Measurements from ENCODE around the gene LITAF. TPM values are rescaled to one million over a fixed set of nuclear protein-coding genes. Genes with fewer than 3 reads are reported as not detected.
"Not testable (repeated sequence)": the region's sequence is repeated elsewhere in the genome, so short reads cannot be mapped to it uniquely, and the experiment has no call there.

LITAF gene
- total RNA-seq, 1 donor from 2014 or later = 5.3 TPM

GRCh38 chr16:11576427-11577289, 10.1 kb downstream of the LITAF start:
- no peak for DNase-seq (ENCODE audit: low read depth)

GRCh38 chr16:11575223-11575589, 11.5 kb downstream of the LITAF start:
- no peak for DNase-seq (ENCODE audit: low read depth)

GRCh38 chr16:11572301-11572995, 14.3 kb downstream of the LITAF start:
- no peak for DNase-seq (ENCODE audit: low read depth)

- no peak for DNase-seq (ENCODE audit: low read depth)
Measured at GRCh38 chr16:11571549-11571948, 15.2 kb downstream of the LITAF start.

GRCh38 chr16:11570806-11571205, 15.9 kb downstream of the LITAF start:
- no peak for DNase-seq (ENCODE audit: low read depth)

GRCh38 chr16:11570258-11570657, 16.5 kb downstream of the LITAF start:
- no peak for DNase-seq (ENCODE audit: low read depth)

- DNase-seq (ENCODE audit: low read depth) = no peak
Measured at GRCh38 chr16:11566398-11566797, 20.3 kb downstream of the LITAF start.

GRCh38 chr16:11565665-11566064, 21.1 kb downstream of the LITAF start:
- DNase-seq (ENCODE audit: low read depth) = no peak

GRCh38 chr16:11564046-11564926, 22.4 kb downstream of the LITAF start:
- no peak for DNase-seq (ENCODE audit: low read depth)

- DNase-seq (ENCODE audit: low read depth) = no peak
Measured at GRCh38 chr16:11563493-11564040, 23.2 kb downstream of the LITAF start.

GRCh38 chr16:11562941-11563340, 23.8 kb downstream of the LITAF start:
- no peak for DNase-seq (ENCODE audit: low read depth)

- no peak for DNase-seq (ENCODE audit: low read depth)
Measured at GRCh38 chr16:11562411-11562810, 24.3 kb downstream of the LITAF start.

GRCh38 chr16:11561856-11562255, 24.9 kb downstream of the LITAF start:
- DNase-seq (ENCODE audit: low read depth) = no peak

GRCh38 chr16:11561454-11561805, 25.3 kb downstream of the LITAF start:
- no peak for DNase-seq (ENCODE audit: low read depth)

GRCh38 chr16:11560701-11561453, 25.8 kb downstream of the LITAF start:
- no peak for DNase-seq (ENCODE audit: low read depth)

- not testable (repeated sequence) for DNase-seq (ENCODE audit: low read depth)
Measured at GRCh38 chr16:11558308-11558823, 28.4 kb downstream of the LITAF start.

GRCh38 chr16:11557801-11558200, 28.9 kb downstream of the LITAF start:
- no peak for DNase-seq (ENCODE audit: low read depth)

- DNase-seq (ENCODE audit: low read depth) = no peak
Measured at GRCh38 chr16:11556945-11557720, 29.6 kb downstream of the LITAF start.

- no peak for DNase-seq (ENCODE audit: low read depth)
Measured at GRCh38 chr16:11556214-11556819, 30.4 kb downstream of the LITAF start.

Measured in myocyte (in vitro differentiated cells).